DND-41 (cell line): ENCODE data around the gene JARID2.

ENCODE experiments used
- ATAC-seq: fragments of 200-7000 bp; cut with Tn5 transposase; 3 replicates; pipeline ENCODE4 v1.9.1; 2021; ENCODE audit warnings: low read depth; ENCODE audit not compliant: insufficient read depth
- DNase-seq: peaks from one replicate; pipeline ENCODE4 v3.0.0-alpha.2; 2020
- H2AFZ ChIP-seq: 2 replicates; pipeline ENCODE4 v1.6.0; 2012; ENCODE audit warnings: low read depth, low read length
- H3K27ac ChIP-seq: 2 replicates; pipeline ENCODE4 v1.5.1; 2012; ENCODE audit warnings: low read length, inconsistent platforms
- H3K27me3 ChIP-seq: fragments of 200-600 bp; sonication (generic); 2 replicates; pipeline ENCODE4 v1.6.0; 2012; ENCODE audit warnings: low read length, mild to moderate bottlenecking, inconsistent platforms; ENCODE audit not compliant: insufficient read depth, poor library complexity
- H3K36me3 ChIP-seq: 2 replicates; pipeline ENCODE4 v1.5.1; 2012; ENCODE audit warnings: low read length, inconsistent platforms; ENCODE audit not compliant: insufficient read depth
- H3K4me1 ChIP-seq: 2 replicates; pipeline ENCODE4 v1.5.1; 2012; ENCODE audit warnings: mild to moderate bottlenecking, low read length; ENCODE audit not compliant: insufficient read depth
- H3K4me2 ChIP-seq: 2 replicates; pipeline ENCODE4 v1.6.0; 2012; ENCODE audit warnings: mild to moderate bottlenecking, moderate library complexity, low read length, inconsistent platforms; ENCODE audit not compliant: insufficient read depth
- H3K4me3 ChIP-seq, 2 experiments: fragments of 200-600 bp in 1 of 2; shearing (Covaris generic) in 1 of 2; 2 replicates each; pipeline ENCODE4 v1.5.1; 2012 to 2016; ENCODE audit warnings: inconsistent platforms in 2 of 2, low read length in 2 of 2, mild to moderate bottlenecking in 2 of 2, low read depth in 1 of 2, moderate library complexity in 1 of 2
- H3K79me2 ChIP-seq: 2 replicates; pipeline ENCODE4 v1.6.0; 2012; ENCODE audit warnings: low read length, inconsistent platforms; ENCODE audit not compliant: insufficient read depth
- H3K9ac ChIP-seq: 2 replicates; pipeline ENCODE4 v1.6.0; 2012; ENCODE audit warnings: low read depth, mild to moderate bottlenecking, inconsistent platforms, low read length, moderate library complexity
- H3K9me3 ChIP-seq: 2 replicates; pipeline ENCODE4 v1.5.1; 2012; ENCODE audit warnings: low read length, moderate library complexity, mild to moderate bottlenecking, inconsistent platforms; ENCODE audit not compliant: insufficient read depth, severe bottlenecking
- H4K20me1 ChIP-seq: 2 replicates; pipeline ENCODE4 v1.6.0; 2012; ENCODE audit warnings: low read length; ENCODE audit not compliant: insufficient read depth
- CTCF ChIP-seq: IDR thresholded peaks from 2 replicates; pipeline ENCODE4 v1.5.1; 2012; ENCODE audit warnings: borderline replicate concordance, low read length, moderate library complexity, mild to moderate bottlenecking; ENCODE audit not compliant: poor library complexity, severe bottlenecking; ENCODE audit errors: extremely low read depth
- EZH2 ChIP-seq: IDR thresholded peaks from 3 replicates; pipeline ENCODE4 v1.6.1; 2012; ENCODE audit warnings: borderline replicate concordance, low read depth, mild to moderate bottlenecking, moderate library complexity, low read length, inconsistent platforms; ENCODE audit not compliant: severe bottlenecking

The JARID2 gene

GRCh38 chr6:15434823-15435380 is 189.0 kb downstream of the JARID2 start:
- no peak for TF ChIP-seq CTCF
- no peak for TF ChIP-seq EZH2
- peaks cover 55% of the 10 kb centered on the region for H3K79me2 ChIP-seq

GRCh38 chr6:15435468-15435867 is 189.6 kb downstream of the JARID2 start:
- Histone ChIP-seq H3K27ac (no peak overlapping the region), H3K4me3 (no peak overlapping the region), H3K36me3 (no peaks in the 10 kb centered on the region), H3K9ac (no peak overlapping the region), H3K9me3 (no peaks in the 10 kb centered on the region), H2AFZ (no peak overlapping the region), H3K79me2 (peaks cover 58% of the 10 kb centered on the region), H3K4me1 (peaks cover 34% of the 10 kb centered on the region), H3K4me2 (no peak overlapping the region), H3K27me3 (no peaks in the 10 kb centered on the region), H4K20me1 (peaks cover 15% of the 10 kb centered on the region)
- ATAC-seq (no peak), DNase-seq (no peak)
- TF ChIP-seq CTCF (no peak), EZH2 (no peak)

More at GRCh38 chr6:15434823-15435380, 189.0 kb downstream of the JARID2 start:
- DNase-seq (no peak), ATAC-seq (no peak)
- no peaks in the 10 kb centered on the region for H3K27me3 ChIP-seq
- H3K4me3 ChIP-seq, result no peak overlapping the region
- H3K27ac ChIP-seq, result no peak overlapping the region
- H4K20me1 ChIP-seq, result peaks cover 10% of the 10 kb centered on the region
- no peaks in the 10 kb centered on the region for H3K9me3 ChIP-seq
- peaks cover 28% of the 10 kb centered on the region for H3K4me1 ChIP-seq
- no peak overlapping the region for H3K4me2 ChIP-seq
- H3K36me3 ChIP-seq, result no peaks in the 10 kb centered on the region
- H2AFZ ChIP-seq, result no peak overlapping the region
- H3K9ac ChIP-seq, result no peak overlapping the region

GRCh38 chr6:15436451-15436850 is 190.6 kb downstream of the JARID2 start:
- H3K4me3 ChIP-seq, result no peak overlapping the region
- no peak for DNase-seq
- H3K4me1 ChIP-seq, result peaks cover 42% of the 10 kb centered on the region
- no peak overlapping the region for H2AFZ ChIP-seq
- H3K9me3 ChIP-seq, result no peaks in the 10 kb centered on the region
- peaks cover 13% of the 10 kb centered on the region for H4K20me1 ChIP-seq
- no peak overlapping the region for H3K4me2 ChIP-seq
- H3K27me3 ChIP-seq, result no peaks in the 10 kb centered on the region
- H3K9ac ChIP-seq, result no peak overlapping the region
- peaks cover 51% of the 10 kb centered on the region for H3K79me2 ChIP-seq
- no peak overlapping the region for H3K27ac ChIP-seq
- TF ChIP-seq EZH2, result no peak
- TF ChIP-seq CTCF, result no peak
- ATAC-seq, result no peak
- no peaks in the 10 kb centered on the region for H3K36me3 ChIP-seq

GRCh38 chr6:15437090-15437635 is 191.3 kb downstream of the JARID2 start:
- H3K9me3 ChIP-seq, result no peaks in the 10 kb centered on the region
- no peak overlapping the region for H3K4me2 ChIP-seq
- H3K4me1 ChIP-seq, result peaks cover 42% of the 10 kb centered on the region

More at GRCh38 chr6:15437090-15437635, 191.3 kb downstream of the JARID2 start:
- Histone ChIP-seq H3K36me3 (no peaks in the 10 kb centered on the region), H3K27ac (no peak overlapping the region), H3K27me3 (no peaks in the 10 kb centered on the region), H3K79me2 (peaks cover 52% of the 10 kb centered on the region), H2AFZ (no peak overlapping the region), H4K20me1 (peaks cover 11% of the 10 kb centered on the region), H3K9ac (no peak overlapping the region), H3K4me3 (no peak overlapping the region)
- ATAC-seq (no peak), DNase-seq (no peak)
- TF ChIP-seq CTCF (no peak), EZH2 (no peak)
